ENCODE measurements around the gene LMNTD2. TPM values are rescaled to one million over a fixed set of nuclear protein-coding genes. Genes with fewer than 3 reads are reported as not detected.

Gene LMNTD2
- total and polyA plus RNA-seq, 2 of the 13 experiments (the other 11 are each of a cell fraction or from before 2014, with no cell fraction given), result 1.1 to 3.1 TPM

DNA sequence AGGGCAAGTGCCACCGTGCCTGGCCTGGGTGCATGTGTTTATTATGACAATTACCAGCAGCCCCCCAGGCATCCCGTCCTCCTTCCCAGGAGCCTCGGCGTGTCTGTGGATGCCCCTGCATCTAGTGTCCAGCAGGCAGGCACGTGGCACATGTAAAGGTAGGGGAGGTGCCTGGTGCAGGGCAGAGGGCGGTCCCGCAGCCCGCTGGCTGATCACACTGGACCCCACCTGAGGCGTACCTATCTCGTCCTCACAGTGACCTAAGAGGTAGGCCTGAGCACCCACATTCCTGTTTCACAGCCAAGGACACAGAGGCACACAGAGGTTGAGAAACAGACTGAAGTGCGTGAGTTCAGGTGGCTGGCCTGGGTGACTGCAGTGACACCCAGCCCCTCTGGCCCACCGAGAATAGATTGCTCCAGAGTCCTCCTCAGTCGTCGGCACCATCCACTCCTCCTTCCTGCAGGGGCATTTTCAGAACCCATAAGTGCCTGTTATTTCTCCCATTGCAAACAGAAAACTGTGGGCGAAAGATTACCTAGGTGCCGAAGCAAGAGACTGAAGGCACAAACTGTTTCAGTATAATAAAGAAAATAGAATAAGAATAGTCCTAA lies 12.7 kb upstream of the LMNTD2 start (continued):
- no peak for TF ChIP-seq GABPA (IDR thresholded peaks at IDR 0.05; ENCODE audit: low read depth, low read length)
- no peak for TF ChIP-seq GABPA (CRISPR knock-in tag; IDR thresholded peaks at IDR 0.05; ENCODE audit: low read depth)
- TF ChIP-seq DNMT3B (CRISPR knock-in tag; conservative IDR thresholded peaks at IDR 0.05), result no peak
- TF ChIP-seq, protein P1, sequence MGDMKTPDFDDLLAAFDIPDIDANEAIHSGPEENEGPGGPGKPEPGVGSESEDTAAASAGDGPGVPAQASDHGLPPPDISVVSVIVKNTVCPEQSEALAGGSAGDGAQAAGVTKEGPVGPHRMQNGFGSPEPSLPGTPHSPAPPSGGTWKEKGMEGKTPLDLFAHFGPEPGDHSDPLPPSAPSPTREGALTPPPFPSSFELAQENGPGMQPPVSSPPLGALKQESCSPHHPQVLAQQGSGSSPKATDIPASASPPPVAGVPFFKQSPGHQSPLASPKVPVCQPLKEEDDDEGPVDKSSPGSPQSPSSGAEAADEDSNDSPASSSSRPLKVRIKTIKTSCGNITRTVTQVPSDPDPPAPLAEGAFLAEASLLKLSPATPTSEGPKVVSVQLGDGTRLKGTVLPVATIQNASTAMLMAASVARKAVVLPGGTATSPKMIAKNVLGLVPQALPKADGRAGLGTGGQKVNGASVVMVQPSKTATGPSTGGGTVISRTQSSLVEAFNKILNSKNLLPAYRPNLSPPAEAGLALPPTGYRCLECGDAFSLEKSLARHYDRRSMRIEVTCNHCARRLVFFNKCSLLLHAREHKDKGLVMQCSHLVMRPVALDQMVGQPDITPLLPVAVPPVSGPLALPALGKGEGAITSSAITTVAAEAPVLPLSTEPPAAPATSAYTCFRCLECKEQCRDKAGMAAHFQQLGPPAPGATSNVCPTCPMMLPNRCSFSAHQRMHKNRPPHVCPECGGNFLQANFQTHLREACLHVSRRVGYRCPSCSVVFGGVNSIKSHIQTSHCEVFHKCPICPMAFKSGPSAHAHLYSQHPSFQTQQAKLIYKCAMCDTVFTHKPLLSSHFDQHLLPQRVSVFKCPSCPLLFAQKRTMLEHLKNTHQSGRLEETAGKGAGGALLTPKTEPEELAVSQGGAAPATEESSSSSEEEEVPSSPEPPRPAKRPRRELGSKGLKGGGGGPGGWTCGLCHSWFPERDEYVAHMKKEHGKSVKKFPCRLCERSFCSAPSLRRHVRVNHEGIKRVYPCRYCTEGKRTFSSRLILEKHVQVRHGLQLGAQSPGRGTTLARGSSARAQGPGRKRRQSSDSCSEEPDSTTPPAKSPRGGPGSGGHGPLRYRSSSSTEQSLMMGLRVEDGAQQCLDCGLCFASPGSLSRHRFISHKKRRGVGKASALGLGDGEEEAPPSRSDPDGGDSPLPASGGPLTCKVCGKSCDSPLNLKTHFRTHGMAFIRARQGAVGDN (CRISPR knock-in tag; IDR thresholded peaks at IDR 0.05), result peak; percentile 80
- TF ChIP-seq ZNF713 (CRISPR knock-in tag; IDR thresholded peaks at IDR 0.05), result no peak
- TF ChIP-seq TOPORS (CRISPR knock-in tag; IDR thresholded peaks at IDR 0.05), result no peak
- no peak for TF ChIP-seq ZNF7 (CRISPR knock-in tag; IDR thresholded peaks at IDR 0.05)
- no peak for TF ChIP-seq HNRNPLL (IDR thresholded peaks at IDR 0.05; ENCODE audit: low read depth, low read length, poor library complexity, severe bottlenecking)
- no peak for TF ChIP-seq TGIF2 (CRISPR knock-in tag; IDR thresholded peaks at IDR 0.05)
- TF ChIP-seq ZNF614 (CRISPR knock-in tag; IDR thresholded peaks at IDR 0.05; ENCODE audit: borderline replicate concordance), result no peak
- TF ChIP-seq, protein P2, sequence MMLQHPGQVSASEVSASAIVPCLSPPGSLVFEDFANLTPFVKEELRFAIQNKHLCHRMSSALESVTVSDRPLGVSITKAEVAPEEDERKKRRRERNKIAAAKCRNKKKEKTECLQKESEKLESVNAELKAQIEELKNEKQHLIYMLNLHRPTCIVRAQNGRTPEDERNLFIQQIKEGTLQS (CRISPR knock-in tag; IDR thresholded peaks at IDR 0.05), result no peak
- TF ChIP-seq, protein P3, sequence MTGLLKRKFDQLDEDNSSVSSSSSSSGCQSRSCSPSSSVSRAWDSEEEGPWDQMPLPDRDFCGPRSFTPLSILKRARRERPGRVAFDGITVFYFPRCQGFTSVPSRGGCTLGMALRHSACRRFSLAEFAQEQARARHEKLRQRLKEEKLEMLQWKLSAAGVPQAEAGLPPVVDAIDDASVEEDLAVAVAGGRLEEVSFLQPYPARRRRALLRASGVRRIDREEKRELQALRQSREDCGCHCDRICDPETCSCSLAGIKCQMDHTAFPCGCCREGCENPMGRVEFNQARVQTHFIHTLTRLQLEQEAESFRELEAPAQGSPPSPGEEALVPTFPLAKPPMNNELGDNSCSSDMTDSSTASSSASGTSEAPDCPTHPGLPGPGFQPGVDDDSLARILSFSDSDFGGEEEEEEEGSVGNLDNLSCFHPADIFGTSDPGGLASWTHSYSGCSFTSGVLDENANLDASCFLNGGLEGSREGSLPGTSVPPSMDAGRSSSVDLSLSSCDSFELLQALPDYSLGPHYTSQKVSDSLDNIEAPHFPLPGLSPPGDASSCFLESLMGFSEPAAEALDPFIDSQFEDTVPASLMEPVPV (CRISPR knock-in tag; IDR thresholded peaks at IDR 0.05), result no peak
- TF ChIP-seq, protein P4, sequence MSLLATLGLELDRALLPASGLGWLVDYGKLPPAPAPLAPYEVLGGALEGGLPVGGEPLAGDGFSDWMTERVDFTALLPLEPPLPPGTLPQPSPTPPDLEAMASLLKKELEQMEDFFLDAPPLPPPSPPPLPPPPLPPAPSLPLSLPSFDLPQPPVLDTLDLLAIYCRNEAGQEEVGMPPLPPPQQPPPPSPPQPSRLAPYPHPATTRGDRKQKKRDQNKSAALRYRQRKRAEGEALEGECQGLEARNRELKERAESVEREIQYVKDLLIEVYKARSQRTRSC (CRISPR knock-in tag; IDR thresholded peaks at IDR 0.05; ENCODE audit: low read depth), result no peak
- TF ChIP-seq RFXANK (CRISPR knock-in tag; IDR thresholded peaks at IDR 0.05), result no peak
- no peak for TF ChIP-seq ZNF746 (CRISPR knock-in tag; IDR thresholded peaks at IDR 0.05)
- TF ChIP-seq, protein P5, sequence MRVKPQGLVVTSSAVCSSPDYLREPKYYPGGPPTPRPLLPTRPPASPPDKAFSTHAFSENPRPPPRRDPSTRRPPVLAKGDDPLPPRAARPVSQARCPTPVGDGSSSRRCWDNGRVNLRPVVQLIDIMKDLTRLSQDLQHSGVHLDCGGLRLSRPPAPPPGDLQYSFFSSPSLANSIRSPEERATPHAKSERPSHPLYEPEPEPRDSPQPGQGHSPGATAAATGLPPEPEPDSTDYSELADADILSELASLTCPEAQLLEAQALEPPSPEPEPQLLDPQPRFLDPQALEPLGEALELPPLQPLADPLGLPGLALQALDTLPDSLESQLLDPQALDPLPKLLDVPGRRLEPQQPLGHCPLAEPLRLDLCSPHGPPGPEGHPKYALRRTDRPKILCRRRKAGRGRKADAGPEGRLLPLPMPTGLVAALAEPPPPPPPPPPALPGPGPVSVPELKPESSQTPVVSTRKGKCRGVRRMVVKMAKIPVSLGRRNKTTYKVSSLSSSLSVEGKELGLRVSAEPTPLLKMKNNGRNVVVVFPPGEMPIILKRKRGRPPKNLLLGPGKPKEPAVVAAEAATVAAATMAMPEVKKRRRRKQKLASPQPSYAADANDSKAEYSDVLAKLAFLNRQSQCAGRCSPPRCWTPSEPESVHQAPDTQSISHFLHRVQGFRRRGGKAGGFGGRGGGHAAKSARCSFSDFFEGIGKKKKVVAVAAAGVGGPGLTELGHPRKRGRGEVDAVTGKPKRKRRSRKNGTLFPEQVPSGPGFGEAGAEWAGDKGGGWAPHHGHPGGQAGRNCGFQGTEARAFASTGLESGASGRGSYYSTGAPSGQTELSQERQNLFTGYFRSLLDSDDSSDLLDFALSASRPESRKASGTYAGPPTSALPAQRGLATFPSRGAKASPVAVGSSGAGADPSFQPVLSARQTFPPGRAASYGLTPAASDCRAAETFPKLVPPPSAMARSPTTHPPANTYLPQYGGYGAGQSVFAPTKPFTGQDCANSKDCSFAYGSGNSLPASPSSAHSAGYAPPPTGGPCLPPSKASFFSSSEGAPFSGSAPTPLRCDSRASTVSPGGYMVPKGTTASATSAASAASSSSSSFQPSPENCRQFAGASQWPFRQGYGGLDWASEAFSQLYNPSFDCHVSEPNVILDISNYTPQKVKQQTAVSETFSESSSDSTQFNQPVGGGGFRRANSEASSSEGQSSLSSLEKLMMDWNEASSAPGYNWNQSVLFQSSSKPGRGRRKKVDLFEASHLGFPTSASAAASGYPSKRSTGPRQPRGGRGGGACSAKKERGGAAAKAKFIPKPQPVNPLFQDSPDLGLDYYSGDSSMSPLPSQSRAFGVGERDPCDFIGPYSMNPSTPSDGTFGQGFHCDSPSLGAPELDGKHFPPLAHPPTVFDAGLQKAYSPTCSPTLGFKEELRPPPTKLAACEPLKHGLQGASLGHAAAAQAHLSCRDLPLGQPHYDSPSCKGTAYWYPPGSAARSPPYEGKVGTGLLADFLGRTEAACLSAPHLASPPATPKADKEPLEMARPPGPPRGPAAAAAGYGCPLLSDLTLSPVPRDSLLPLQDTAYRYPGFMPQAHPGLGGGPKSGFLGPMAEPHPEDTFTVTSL (CRISPR knock-in tag; IDR thresholded peaks at IDR 0.05; ENCODE audit: borderline replicate concordance), result no peak
- no peak for TF ChIP-seq ZNF615 (CRISPR knock-in tag; IDR thresholded peaks at IDR 0.05; ENCODE audit: borderline replicate concordance)
- no peak for TF ChIP-seq SMYD3 (CRISPR knock-in tag; IDR thresholded peaks at IDR 0.05)

Measured in HepG2 (cell line).